CD4-positive, alpha-beta T cell treated with Interleukin-17A for 4 hours (primary cell): ENCODE measurements around the gene PIR.

Source experiments
- DNase-seq: peaks from one replicate; pipeline ENCODE4 v3.0.0-alpha.2; 2020; ENCODE audit warnings: mixed read lengths

PIR gene

DNA sequence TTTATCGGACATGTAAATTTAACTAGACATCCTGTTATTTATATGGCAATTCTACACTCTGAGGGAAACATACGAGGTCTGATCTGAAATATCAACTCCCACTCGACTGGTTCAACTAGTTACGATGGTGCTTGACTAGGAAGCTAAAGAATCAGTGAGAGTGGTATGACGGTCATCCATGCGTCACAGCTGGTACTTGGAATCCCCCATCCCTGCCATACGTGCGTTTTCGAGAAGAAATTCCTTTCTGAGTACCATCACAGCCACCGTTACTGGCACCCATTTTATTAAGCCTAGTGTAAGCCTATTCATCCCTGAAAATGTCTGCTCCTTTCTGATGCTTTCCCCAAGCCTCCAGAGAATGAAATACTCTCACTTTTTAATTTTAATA is 157.1 kb downstream of the PIR start:
- peak; percentile 10 for DNase-seq

GRCh38 chrX:15335135-15336022 is 157.8 kb downstream of the PIR start, which contains the start of gene PIGA:
Gene PIGA, minus strand, starts transcription at chrX:15335523. Its CDS starts 3,593 bp downstream, at chrX:15331930.
- DNase-seq: peak; percentile 90
